Activated CD4-positive, alpha-beta T cell treated with anti-CD3 and anti-CD28 coated beads for 48 hours (primary cell): Measurements from ENCODE around the gene JADE2.

ENCODE experiments used
- DNase-seq: peaks from one replicate; pipeline ENCODE4 v3.0.0-alpha.2; 2020

The JADE2 gene

GRCh38 chr5:134571693-134572405, 46.4 kb downstream of the JADE2 start:
- no peak for DNase-seq

GRCh38 chr5:134572811-134573210, 47.3 kb downstream of the JADE2 start:
- no peak for DNase-seq

GRCh38 chr5:134574521-134574920, 49.1 kb downstream of the JADE2 start:
- DNase-seq: no peak

- no peak for DNase-seq
These were observed 49.8 kb downstream of the JADE2 start for GRCh38 chr5:134575316-134575715.

GRCh38 chr5:134576386-134577021, 51.0 kb downstream of the JADE2 start:
- DNase-seq: no peak

GRCh38 chr5:134577022-134577795, 51.7 kb downstream of the JADE2 start:
- no peak for DNase-seq

GRCh38 chr5:134577796-134578577, 52.5 kb downstream of the JADE2 start:
- peak; percentile 88 for DNase-seq

GRCh38 chr5:134578578-134579283, 53.3 kb downstream of the JADE2 start:
- no peak for DNase-seq

GRCh38 chr5:134579284-134579771, 53.9 kb downstream of the JADE2 start:
- DNase-seq: no peak

GRCh38 chr5:134580001-134580460, 54.6 kb downstream of the JADE2 start:
- no peak for DNase-seq

- no peak for DNase-seq
These were observed 55.9 kb downstream of the JADE2 start for GRCh38 chr5:134581241-134581981.

- no peak for DNase-seq
These were observed 56.8 kb downstream of the JADE2 start for GRCh38 chr5:134582281-134582680.

GRCh38 chr5:134582941-134583340, 57.5 kb downstream of the JADE2 start:
- no peak for DNase-seq

GRCh38 chr5:134583766-134584165, 58.3 kb downstream of the JADE2 start:
- no peak for DNase-seq

GRCh38 chr5:134584662-134585061, 59.2 kb downstream of the JADE2 start:
- no peak for DNase-seq

GRCh38 chr5:134585966-134586365, 60.5 kb downstream of the JADE2 start:
- no peak for DNase-seq

- peak; percentile 94 for DNase-seq
These were observed 61.5 kb downstream of the JADE2 start for GRCh38 chr5:134586866-134587524.

GRCh38 chr5:134590992-134591659, 65.7 kb downstream of the JADE2 start:
- DNase-seq: peak; percentile 85

- DNase-seq: no peak
These were observed 66.8 kb downstream of the JADE2 start for GRCh38 chr5:134592141-134592746.

GRCh38 chr5:134594336-134594735, 68.9 kb downstream of the JADE2 start:
- DNase-seq: no peak
